GM19193 (cell line): ENCODE measurements around the gene APMAP.

Experiments
- POLR2A ChIP-seq: IDR thresholded peaks from 4 replicates; pipeline ENCODE4 v1.6.1; 2011; ENCODE audit not compliant: insufficient read depth, insufficient read length; ENCODE audit errors: extremely low read depth

APMAP gene

DNA sequence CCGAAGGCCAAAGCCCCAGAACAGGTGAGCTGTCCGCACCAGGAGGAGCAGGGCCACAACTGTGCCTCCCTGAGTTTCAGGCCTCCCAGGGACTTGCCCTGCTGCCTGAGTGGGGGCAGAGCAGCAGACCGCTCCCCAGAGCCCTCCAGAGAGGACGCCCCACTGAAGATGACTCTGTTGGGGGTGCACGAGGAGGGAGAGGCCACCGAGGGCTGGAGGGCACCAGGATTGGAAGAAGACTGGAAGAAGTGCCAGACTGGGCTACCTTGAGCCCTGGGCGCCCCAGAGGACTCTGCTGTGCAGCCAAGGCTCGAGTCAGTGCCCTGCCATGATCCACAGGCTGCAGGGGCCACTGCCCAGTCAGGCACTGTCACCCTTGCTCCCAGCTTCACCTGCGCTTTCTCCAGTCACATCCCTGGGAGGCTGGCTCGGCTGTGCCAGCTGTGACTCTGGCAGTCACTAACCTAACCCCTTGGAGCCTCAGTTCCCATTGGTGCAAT is 32.2 kb downstream of the APMAP start:
- TF ChIP-seq POLR2A: no peak

DNA sequence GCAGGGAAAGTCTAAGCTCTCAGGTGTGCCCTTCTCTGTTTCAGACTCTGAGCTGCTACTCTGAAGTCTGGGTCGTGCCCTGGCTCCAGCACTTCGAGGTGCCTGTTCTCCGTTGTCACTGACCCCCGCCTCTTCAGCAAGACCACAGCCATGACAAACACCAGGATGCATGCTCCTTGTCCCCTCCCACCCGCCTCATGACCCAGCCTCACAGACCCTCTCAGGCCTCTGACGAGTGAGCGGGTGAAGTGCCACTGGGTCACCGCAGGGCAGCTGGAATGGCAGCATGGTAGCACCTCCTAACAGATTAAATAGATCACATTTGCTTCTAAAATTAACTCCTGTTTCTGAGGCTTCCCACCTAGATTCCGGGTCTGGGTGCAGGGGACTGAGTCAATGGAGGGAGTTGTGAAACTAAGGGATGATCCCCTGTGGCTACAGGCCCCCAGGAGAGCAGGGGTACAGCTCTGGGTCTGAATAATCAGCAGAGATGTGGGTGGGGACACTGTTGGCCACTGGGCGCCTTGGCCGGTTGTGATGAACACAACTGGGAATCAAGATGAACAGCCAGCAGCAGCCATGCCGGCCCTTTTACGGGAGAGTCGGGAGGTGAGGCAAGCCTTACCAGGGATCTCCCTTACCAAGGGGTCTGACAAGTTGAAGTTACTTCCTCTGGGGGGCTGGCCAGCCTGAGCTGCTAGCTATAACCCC is 32.8 kb downstream of the APMAP start:
- no peak for TF ChIP-seq POLR2A

DNA sequence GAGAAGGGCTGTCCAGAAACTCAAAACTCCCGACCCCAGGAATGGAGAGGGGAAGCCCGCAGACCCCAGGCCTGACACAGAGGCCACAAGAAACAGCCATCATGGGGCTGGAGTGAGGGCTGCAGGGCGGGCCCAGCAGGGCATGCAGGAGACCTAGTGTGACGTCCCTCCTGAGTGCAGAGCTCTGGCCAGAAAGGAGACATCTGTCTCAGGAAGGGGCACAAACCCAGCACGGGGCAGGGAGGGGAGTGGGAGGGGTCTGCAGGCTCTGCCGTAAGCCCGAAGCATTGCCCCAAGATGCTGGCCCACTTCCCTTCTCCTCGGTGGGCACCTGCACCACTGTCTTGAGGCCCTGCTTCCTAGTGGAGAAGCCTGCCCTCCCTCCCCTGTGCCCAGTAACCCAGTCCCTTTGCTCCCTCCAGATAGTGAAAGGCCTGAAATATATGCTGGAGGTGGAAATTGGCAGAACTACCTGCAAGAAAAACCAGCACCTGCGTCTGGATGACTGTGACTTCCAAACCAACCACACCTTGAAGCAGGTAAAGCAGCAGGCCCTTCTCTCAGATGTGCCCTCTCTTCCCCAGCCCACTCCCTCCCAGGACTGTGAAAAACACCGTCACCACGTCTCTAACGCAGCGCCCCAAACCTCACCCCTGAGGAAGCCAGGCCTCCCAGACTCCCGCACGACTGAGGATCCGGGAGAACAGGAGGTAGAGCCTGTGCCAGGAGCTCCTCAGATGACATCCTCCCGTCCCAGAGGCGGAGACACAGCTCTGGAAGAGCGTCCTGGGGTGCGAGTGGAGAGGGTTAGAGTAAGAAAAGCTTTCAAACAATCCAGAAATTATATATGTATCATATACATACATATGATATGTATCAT is 33.8 kb downstream of the APMAP start:
- TF ChIP-seq POLR2A: no peak

DNA sequence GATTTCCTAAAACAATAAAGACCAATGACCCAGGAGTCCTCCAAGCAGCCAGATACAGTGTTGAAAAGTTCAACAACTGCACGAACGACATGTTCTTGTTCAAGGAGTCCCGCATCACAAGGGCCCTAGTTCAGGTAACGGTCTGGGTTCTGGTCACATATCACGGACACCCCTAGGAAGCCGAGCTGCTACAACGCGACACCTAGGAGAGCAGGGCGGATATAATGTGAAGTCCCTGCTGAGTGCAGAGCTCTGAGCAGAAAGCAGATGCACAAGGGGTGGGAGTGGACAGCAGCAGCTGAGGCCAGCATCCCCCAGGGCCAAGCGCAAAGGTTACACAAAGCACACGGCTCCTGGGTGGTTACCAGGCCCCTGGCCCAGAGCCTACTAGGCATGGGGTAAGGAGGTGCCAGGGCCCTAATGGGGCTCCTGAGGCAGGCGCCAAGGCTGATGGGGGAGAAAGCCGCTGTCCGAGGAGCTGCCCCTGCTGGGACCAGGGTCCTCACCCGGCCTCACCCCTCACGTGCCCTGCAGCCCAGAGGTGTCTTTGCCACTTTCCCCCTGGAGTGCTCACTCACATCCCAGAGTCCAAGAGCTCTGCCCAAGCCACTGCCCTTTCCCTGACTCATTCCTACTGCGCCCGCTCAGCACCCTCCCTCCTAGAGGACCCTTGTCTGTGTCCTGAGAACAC is 35.1 kb downstream of the APMAP start:
- no peak for TF ChIP-seq POLR2A

DNA sequence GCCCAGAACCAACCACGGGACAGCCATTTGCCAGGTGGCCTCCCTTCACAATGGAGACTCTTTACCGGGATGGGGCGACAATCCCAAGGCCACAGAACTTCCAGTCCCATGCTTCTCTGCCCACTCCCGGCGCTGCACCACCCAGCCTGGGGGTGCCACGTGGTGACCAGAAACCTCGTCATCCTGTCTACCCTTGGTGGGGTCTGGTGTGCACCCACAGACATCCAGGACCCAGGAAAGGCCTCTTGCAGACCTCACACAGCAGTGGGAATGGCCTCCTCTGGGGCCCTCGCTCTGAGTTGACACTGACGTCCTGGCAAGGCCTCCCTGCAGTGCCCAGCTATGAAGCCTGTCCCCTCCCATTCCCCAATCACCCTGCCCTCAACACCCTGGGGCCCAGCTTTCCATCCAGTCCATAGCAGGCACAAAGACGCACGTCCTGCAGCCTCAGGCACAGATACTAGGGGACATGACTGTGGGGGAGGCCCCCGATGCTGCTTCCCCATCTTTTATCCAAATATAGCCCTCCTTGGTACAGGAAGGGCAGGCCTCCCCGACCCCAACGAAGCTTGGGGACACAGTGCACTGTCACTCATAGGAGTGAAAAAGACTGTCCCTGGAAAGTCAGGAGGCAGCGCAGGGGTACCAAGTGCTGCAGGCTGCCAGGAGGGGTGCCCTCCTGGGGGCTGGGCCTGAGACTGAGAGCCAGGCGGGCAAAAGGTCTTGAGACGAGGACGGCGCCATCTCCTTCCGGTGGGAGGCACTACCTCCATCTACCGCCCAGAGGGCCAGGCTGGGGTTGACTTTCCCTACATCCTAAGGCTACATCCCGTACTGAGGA is 36.3 kb downstream of the APMAP start:
- no peak for TF ChIP-seq POLR2A

DNA sequence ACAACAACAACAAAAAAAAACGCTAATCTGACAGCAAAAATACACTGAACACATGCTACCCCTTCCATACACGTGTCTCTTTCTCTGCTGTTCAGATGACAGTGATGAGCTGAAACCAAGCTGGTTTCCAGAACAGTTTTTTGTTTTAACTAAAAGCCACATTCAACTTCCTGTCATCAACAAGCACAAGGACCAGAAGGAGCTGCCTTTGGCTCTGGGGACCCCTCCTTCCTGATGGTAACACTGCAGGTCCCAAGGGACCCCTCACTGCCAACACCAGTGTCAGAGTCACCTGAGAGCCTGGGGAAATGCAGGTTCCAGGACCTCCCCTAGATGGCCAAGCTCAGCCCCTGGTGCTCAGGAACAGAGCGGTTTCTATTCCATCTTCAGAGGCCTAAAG is 37.5 kb downstream of the APMAP start:
- TF ChIP-seq POLR2A: no peak

DNA sequence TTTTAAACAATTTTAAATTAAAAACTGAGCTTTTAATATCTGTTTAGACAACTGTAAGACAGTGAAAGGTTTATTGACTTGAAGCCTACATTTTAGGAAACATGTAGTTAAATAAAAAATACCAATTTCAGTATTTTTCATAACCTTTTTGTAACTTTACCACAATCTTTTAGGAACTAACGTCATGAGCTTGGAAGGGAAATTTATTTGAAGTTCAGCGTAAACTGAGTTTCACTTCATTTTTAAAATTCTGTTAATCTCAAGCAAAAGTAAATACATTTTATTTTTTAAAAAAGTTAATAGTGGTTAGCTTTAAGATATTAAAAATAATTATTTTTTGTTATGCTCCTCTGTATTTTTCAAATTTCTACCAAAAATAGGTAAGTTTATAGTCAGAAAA is 38.0 kb downstream of the APMAP start:
- TF ChIP-seq POLR2A: no peak

DNA sequence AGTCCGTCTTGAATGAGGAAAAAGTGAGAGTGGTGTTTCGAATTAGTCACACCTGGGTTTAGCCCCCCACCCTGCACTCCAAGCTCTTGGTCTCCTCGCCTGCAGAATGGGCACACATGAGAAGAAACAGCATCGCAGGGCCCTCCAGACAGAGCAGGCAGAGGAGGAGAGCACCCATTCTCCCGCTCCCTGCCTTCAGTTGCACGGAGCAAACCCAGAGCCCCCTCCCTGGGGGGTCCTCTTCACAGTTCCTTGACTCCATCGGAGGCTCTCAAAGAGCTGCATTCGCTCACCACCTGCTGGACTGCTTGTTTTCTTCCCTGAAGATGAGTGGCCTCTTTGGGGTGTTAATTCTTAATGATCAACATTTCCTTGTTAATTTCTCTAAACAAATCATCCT is 38.4 kb downstream of the APMAP start:
- no peak for TF ChIP-seq POLR2A

DNA sequence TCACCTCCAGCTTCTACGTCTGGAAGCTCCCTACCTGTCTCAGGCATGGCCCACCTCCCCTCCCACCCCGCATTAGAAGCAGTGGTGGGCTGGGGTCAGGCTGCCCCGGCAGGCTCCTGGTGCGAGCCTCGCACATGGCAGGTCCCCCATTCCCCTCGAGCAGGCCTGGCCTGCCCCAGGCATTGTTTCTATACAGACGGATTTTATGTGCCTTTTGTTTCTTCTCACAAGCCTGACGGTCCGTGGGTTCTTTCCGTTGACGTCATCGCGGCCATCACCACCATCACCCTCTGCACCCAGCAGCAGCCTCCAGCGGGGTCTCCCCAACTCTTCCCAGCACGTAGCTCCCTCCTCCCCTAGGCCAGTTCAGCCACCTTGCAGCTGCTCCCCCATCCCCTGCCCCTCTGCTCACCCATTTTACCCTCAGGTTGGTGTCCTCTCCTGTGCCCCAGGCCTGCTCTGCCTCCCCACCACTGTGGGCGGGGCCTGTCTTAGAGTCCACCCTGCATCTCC is 38.9 kb downstream of the APMAP start:
- TF ChIP-seq POLR2A: no peak

DNA sequence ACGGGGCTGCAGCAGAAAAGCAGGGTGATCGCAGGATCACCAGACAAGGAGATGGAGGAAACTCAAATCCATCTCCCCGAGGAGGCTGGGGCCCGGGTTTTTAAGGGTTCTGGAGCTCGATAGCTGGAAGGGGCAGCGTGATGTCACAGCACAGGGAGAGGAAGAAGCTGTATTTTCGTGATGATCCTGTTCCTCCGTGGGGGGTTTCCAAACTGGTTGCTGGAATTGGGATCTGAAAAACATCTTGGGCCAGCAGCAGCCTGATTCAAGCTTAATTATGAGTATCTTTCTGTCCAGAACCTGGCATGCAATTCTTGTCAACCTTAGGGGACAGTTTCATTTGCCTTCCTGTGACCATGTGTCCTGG is 39.4 kb downstream of the APMAP start:
- no peak for TF ChIP-seq POLR2A

DNA sequence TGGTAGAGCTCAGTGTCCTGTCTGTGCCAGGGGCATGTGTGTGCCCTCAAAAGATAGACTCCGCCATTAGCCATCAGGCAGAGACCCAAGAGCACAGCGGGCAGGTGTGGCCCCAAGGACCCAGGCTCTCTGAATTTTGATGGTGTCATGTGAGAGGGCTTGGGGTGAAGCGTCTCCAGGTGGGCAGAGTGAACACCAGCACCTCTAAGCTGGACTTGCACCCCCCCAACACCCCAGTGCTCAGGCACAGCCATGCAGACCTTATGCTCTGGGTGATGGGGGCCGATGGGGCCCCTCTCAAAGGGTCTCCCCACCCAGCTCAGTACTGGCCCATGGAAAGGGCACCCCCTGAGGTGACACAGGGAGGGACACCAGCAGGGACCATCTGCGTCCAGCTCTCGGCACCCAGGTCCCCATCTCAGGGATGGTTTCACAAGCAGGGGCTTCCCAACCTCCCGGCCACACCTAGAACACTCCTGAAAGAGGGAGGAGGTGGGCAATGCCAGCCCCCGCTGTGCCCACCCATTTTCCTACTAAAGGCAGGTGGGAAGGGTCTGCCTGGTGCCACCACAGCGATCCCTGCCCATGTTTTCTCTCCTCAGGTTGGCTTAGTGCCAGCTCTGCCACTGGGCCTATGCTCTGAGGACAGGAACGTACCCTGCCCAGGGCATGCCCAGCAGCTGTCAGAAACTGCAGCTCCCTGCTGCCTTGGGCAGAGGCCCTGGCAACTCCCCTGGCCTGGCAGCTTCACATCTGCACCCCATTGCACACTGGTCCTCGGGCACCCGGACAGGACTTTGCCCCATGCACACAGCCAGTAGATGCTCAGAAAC is 40.0 kb downstream of the APMAP start:
- no peak for TF ChIP-seq POLR2A

DNA sequence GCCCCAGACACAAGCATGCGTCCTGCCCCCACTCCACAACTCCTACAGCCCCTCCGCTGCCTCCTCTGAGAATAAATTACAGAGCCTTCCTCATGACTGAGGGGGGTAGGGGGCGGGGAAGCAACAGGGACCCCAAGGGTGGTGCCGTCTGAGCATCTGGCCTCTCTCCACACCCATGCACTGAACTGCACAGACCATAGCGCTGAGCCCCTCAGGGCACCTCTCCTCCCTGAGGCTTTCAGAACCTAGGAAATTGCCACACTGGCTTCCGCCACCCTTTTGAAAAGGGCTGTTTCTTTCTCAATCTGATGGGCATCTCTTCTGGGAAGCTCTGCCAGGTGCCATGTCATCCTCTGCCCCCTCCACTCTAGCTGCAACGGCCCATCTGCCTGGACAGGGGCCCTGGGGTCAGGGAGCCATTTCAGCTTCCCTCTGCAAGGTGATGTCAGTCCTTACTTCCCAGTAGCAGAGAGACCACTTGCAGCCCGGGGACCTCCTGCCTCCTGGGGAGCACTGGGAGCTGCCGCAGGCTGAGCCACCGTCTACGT is 40.9 kb downstream of the APMAP start:
- no peak for TF ChIP-seq POLR2A

DNA sequence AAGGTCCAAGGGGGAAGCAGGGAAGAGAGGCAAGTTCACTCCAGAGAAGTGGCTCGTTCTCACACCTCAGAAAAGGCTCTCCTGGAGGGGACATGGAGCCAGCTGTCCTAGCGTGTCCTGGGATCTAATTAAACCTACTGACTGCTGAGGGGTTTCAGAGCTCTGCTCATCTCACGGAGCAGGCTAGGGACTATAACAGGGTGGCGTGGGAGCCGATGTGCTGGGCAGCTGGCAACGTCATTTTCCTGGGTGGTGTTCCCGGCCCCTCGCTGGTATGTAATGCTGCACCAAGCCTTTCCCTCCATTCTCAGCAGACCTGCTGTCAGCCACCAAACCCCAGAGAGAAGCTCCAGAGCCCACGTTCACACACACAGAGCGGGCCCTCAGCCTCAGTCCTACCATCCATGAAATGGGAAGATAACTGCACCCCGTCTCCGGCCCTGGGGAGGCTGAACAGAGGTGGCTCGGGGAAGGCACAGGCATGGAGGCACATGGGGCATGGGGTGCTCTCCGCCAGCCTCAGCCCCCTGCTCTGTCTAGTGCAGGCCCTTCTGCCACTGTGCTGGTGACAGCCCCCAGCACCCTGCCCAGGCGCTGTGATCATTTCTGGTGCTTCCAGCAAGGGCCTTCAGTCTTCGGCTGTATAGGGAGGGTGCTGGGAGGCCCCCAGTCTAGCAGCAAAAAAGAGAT is 41.6 kb downstream of the APMAP start:
- TF ChIP-seq POLR2A: no peak

DNA sequence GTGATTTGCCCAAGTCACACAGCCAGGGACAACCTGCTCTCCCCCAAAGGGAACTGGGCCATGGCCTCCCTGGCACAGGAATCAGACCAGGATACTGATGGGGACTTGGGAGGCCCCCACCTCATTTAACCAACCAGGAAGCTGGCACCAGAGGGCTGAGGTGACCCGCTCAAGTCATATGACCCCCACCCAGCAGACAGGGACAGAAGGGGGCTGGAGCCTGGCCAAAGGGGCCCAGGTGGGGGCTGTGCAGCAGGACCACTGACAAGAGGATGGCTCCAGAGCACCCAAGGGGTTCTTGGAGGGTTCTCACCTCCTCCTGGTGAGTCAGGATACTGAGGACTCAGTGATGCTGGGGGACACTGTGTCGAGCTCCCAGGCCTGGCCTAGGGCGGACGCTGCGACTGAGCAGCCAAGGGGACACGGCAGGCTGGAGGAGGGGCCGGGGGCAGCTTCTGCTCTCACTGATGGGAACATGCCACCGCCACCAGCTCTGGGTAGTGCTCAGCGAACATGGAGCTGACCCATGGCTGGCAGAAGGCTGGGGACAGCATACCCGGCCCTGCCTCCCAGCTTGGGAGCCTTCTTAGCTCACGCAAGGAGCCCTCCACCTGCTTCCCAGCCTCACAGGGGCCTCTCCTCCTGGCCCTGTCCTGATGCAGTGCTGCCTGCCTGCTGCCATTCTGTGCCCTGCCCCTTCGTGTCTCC is 42.3 kb downstream of the APMAP start:
- no peak for TF ChIP-seq POLR2A
